LHCN-M2 (cell line): ENCODE measurements around the gene FRMD6. TPM values are rescaled to one million over a fixed set of nuclear protein-coding genes. Genes with fewer than 3 reads are reported as not detected.
"Not testable (repeated sequence)": the region's sequence is repeated elsewhere in the genome, so short reads cannot be mapped to it uniquely, and the experiment has no call there.

Experiments
- DNase-seq: peaks from one replicate; pipeline ENCODE4 v3.0.0-alpha.2; 2012; ENCODE audit warnings: low read depth
- total RNA-seq: library from RNA; depleted of rRNA; stranded (reverse); fragments of >200 nt; gene quantifications from 2 replicates; pipeline ENCODE4 v1.2.3, GENCODE V29; 2014

Gene FRMD6
- total RNA-seq, 1 experiment from 2014 or later = 170 TPM

GRCh38 chr14:51628238-51628637 is 23.5 kb upstream of the FRMD6 start:
- no peak for DNase-seq

DNA sequence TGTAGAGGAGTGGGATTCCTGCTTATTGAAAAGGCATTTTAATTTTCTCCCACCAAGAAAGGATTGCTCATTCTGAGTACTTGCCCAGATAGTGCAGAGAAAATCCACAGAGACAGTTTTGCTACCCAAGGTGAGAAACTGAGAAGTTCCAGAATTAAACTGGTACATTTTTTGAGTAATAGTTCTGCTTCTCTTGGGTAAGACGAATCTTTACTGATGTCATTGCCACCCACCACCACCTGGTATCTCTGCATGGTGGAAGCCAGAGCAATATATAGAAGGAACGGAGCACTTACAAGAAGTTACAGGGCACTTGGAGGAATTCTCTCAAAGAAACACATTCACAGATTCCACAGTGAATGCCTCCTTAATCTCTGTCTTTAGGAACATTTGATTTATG is 20.7 kb upstream of the FRMD6 start:
- DNase-seq = no peak

- not testable (repeated sequence) for DNase-seq
Observed at GRCh38 chr14:51633298-51633697, 18.4 kb upstream of the FRMD6 start.

- no peak for DNase-seq
Observed at GRCh38 chr14:51636109-51636508, 15.6 kb upstream of the FRMD6 start.

DNA sequence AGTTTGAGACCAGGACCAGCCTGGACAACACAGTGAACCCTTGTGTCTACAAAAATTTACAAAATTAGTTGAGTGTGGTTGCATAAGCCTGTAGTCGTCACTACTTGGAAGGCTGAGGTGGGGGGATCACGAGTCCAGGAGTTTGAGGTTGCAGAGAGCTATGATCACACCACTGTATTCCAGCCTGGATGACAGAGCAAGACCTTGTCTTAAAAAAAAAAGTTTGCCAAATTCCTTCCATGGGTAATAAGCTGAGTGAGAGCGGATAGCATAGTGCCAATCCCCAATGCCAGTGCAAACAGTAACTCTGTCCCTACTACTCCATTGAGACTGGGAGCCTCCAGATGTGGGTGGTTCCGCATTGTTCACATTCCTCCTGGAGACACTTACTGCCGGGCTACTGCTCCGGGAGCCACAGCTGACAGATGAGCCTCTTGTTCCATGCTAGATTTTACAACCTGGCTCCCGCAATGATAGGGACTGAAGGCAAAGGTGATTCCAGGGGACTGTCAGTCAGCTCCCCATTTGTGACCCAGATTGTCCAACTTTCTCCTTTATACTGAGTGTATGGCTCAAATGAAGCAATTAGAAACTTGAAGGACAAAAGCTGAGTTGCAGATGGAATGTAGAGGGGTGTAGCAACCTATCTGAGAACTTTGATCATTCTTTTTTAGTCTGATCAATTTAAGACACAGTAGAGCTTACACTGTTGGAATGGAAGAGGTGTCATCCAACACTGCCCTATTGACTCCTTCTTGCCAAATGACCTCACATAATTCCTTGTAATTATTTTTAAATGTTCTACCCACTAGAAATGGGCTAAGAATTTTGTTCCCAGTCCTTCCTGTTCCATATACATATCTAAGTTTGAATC is 13.4 kb upstream of the FRMD6 start:
- peak; percentile 77 for DNase-seq

GRCh38 chr14:51639668-51640316 is 11.9 kb upstream of the FRMD6 start:
- no peak for DNase-seq

- peak; percentile 76 for DNase-seq
Observed at GRCh38 chr14:51643140-51643539, 8.6 kb upstream of the FRMD6 start.

GRCh38 chr14:51644217-51644933 is 7.3 kb upstream of the FRMD6 start:
- peak; percentile 61 for DNase-seq

- no peak for DNase-seq
Observed at GRCh38 chr14:51648296-51648695, 3.4 kb upstream of the FRMD6 start.

- DNase-seq = peak; percentile 54
Observed at GRCh38 chr14:51650716-51651387, 858 bp upstream of the FRMD6 start.

DNA sequence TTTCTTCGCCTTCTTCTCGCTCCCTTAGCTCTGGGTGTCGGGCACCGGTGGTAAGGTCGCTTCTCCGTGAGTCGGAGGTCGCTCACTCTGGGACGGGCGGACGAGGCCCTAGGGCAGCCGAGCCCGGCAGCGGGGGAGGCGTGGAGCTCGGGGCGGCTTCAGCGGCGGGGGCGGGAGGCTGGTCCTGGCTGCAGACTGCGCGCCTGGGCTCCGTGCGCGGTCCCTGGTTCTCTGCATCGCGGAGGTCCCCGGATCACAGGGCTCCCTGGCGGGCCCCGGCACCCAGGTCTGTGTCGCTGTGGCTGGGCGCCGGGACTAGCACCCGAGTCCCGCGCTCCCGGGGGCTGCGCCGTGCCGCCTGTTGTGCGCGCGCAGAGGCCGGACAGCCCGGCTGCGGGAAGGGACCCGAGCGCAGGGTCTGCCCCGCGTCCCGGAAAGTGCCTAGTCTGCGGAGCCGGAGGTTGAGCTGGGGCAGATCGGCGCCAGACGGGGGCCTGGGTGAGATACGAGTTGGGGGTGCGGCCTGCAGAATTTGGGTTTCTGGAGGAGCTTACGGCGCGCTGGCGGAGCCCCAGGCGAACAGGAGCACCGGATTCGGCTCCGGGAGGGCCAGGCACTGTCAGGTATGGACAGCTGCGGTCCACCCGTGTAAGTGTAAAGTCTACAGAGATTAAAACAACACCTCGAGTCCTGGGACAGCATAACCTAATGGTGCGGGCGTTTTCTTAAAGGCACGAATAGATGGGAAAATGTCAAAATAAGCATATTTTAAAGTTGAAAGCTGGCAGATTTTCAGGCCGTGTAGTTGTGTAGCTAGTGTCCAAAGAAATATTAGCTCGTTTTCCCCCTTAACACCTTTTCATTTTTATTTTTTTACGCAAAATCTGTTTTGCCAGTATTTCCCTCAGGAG is 713 bp downstream of the FRMD6 start:
- no peak for DNase-seq

DNA sequence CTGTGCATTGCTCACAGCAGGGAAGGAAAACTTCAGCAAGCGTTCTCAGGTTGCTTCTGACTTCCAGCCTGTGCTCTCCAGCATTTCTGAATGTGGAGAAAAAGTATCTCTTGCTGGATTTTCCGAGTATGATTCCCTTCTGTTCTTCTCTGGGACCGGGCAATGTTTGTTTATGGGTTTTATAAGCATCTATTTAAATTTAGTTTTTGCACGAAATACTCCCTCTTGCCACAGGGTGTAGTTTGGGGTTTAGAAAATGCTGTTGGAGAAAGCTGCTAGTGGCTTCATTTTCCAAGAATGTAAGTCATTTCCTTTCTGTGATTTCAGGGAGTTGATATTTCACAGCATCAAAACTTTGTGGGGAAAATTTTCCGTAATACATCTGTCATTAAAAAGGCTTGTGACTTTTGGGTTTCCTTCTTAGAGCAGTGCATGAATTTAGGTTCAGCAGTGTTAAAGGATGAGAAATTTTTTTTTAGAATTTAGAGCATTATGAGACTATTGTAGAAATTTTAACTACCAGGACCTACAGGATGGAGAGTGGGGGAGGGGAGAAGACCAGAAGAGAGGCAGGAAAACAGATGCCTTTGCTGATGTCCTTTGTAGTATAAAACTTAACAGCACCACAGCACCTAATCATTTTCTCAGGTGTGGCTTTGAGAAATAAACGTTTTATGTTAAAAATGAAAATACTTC is 1.5 kb downstream of the FRMD6 start:
- DNase-seq = peak; percentile 85

GRCh38 chr14:51653775-51654532 is 2.2 kb downstream of the FRMD6 start:
- DNase-seq = no peak

DNA sequence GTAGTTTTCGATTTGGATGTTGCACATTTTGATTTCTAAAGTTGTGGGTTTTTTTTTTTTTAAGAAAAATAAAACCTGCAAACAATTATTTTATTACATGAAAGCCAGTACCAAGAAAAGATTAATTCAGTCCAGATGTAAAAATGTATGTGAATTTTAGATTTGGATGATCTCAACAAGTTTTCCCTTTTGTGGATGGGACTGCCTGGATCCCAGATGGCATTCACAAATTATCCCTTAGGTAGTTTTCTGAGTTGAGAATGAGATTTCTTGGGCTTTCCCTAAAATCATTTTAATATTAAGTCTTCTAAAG is 2.8 kb downstream of the FRMD6 start:
- DNase-seq = no peak

GRCh38 chr14:51657762-51658161 is 6.1 kb downstream of the FRMD6 start:
- DNase-seq = peak; percentile 58

- no peak for DNase-seq
Observed at GRCh38 chr14:51658441-51659173, 6.9 kb downstream of the FRMD6 start.

GRCh38 chr14:51660741-51661140 is 9.0 kb downstream of the FRMD6 start:
- DNase-seq = no peak

- DNase-seq = no peak
Observed at GRCh38 chr14:51661504-51661903, 9.8 kb downstream of the FRMD6 start.
